ENCODE measurements around the gene SLFN12L.
"Not testable (repeated sequence)": the region's sequence is repeated elsewhere in the genome, so short reads cannot be mapped to it uniquely, and the experiment has no call there.

Gene SLFN12L

GRCh38 chr17:35496451-35497290 is 40.8 kb downstream of the SLFN12L start:
- no peak for DNase-seq (ENCODE audit: low read depth, low spot score)

DNA sequence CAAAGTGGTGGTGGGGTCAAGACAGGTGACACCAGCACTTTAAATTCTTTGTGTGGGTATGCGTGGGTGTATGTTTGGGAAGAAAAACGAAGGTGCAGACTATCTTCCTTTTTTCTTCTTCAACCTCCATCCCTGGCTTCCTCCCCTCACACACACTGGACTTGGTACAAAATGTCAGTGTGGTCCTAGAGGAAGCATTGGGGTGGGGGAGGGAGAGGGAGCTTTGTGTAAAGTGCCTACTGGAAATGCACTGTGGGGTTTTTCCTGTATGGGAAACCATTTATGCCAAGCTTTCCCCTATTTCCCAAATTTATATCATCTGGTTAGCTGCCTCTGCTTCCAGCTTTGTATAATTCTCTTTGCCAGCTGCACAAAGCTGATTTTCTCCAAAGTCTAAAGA is 44.4 kb downstream of the SLFN12L start:
- no peak for DNase-seq (ENCODE audit: low read depth, low spot score)

DNA sequence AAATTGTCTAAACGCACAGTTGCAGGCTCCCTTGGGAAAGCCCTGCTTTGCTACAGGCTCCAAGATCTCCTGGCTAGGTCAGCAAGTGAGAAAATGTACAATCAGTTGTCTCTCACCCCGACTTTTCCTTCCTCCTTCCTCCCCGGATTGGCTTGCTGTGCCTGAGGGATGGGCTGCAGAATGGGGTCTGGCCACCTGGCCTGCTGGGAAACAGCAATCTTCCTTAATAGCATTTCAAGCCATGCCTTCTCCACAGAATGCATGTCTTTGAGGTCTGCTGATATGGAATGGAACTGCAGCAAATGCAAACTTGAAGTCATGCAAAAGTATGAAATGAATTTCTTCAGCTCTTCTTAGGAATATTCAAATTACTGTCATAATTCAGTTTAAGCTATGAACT is 46.1 kb downstream of the SLFN12L start:
- no peak for DNase-seq (ENCODE audit: low read depth, low spot score)

- DNase-seq (ENCODE audit: low read depth, low spot score), result no peak
Observed at GRCh38 chr17:35489944-35490343, 47.5 kb downstream of the SLFN12L start.

GRCh38 chr17:35488991-35489390 is 48.5 kb downstream of the SLFN12L start:
- DNase-seq (ENCODE audit: low read depth, low spot score), result no peak

- DNase-seq (ENCODE audit: low read depth, low spot score), result no peak
Observed at GRCh38 chr17:35486920-35487732, 50.4 kb downstream of the SLFN12L start.

- DNase-seq (ENCODE audit: low read depth, low spot score), result no peak
Observed at GRCh38 chr17:35479271-35479670, 58.2 kb downstream of the SLFN12L start.

DNA sequence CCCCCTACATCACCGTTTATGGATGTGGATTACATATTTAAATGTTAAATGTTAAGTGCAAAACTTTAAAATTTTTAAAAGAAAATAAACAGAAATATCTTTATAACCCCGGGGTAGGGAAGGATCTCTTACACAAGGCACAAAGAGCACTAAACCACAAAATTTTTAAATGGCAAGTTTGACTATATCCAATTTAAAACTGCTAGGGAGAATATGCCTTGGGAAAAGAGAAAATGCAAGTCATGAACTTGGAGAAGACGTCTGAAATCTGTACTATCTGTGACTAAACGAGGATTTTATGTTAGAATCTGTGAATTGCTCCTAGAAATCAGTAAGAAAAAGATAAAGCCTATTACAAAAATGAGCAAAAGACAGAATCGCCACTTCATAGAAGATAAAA is 60.2 kb downstream of the SLFN12L start:
- no peak for DNase-seq (ENCODE audit: low read depth, low spot score)

DNA sequence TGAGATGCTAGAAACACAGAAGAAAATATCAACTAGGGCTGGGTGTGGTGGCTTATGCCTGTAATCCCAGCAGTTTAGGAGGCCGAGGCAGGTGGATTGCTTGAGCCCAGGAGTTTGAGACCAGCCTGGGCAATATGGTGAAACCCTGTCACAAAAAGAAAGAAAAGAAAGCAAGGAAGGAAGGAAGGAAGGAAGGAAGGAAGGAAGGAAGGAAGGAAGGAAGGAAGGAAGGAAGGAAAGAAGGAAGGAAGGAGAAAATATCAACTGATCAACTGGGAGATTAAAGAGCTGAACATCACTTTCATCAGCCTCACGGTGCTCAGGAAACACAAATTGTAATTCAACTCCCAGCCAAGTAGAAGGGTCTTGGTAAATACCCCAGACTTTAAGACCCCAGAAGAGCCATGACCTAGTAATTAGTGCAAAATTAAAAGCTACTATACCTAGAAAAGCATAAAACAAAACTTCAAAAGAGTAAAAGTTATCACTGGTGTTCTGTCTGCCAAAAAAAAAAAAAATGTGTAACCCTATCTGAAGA is 61.1 kb downstream of the SLFN12L start:
- DNase-seq (ENCODE audit: low read depth, low spot score), result no peak

GRCh38 chr17:35468475-35468874 is 69.0 kb downstream of the SLFN12L start:
- DNase-seq (ENCODE audit: low read depth, low spot score), result no peak

- DNase-seq (ENCODE audit: low read depth, low spot score), result no peak
Observed at GRCh38 chr17:35467824-35468223, 69.7 kb downstream of the SLFN12L start.

GRCh38 chr17:35460354-35460851 is 77.1 kb downstream of the SLFN12L start:
- peak; percentile 80 for DNase-seq (ENCODE audit: low read depth, low spot score)

- not testable (repeated sequence) for DNase-seq (ENCODE audit: low read depth, low spot score)
Observed at GRCh38 chr17:35454035-35454434, 83.4 kb downstream of the SLFN12L start.

DNA sequence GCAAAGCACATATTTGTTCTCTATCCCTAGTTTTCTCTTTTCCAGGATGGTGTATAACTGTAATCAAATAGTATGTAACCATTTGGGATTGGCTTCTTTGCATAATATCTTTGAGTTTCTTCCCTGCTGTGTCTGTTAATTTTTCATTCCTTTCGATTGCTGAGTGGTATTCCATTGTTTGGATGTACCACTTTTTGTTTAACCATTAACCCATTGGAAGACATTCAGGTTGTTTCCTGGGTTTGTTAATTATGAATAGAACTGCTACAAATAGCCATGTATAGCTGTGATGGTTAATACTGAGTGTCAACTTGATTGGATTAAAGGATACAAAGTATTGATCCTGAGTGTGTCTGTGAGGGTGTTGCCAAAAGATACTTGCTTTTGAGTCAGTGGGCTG is 84.3 kb downstream of the SLFN12L start:
- DNase-seq (ENCODE audit: low read depth, low spot score), result no peak

DNA sequence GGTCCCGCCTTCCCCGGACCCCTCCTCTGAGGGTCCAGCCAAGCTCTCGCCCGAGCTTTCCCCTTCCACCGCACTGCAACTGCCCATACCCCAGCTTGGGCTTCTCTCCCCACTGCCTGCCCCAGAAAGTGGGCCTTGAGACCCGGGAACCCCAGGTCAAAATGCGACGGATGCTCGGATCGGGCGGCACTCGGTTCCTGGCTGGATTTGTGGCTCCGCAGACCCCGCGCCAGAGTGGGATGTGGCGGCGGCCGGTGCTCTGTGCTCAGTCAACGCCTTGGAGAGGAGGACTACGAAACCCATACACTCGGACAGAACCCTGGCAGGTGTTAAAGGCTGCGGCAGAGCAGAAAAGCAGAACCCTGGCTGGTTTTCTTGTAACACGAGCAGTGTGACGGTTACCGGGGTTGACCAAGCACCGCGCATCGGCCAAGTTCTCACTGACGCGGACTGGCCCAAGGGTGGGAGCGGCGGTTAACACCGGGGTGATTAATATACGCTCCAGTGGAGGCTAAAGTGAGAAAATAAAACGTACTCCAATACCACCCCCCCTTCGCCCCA is 88.0 kb downstream of the SLFN12L start:
- DNase-seq (ENCODE audit: low read depth, low spot score), result peak; percentile 18

- DNase-seq (ENCODE audit: low read depth, low spot score), result no peak
Observed at GRCh38 chr17:35448899-35449227, 88.6 kb downstream of the SLFN12L start.

GRCh38 chr17:35448214-35448898 is 89.1 kb downstream of the SLFN12L start, which contains the start of gene SLFN13:
Gene SLFN13 (minus strand): TSS chr17:35448766. CDS start chr17:35445680, 3,086 bp downstream.
- peak; percentile 79 for DNase-seq (ENCODE audit: low read depth, low spot score)

GRCh38 chr17:35447499-35447898 is 90.0 kb downstream of the SLFN12L start:
- DNase-seq (ENCODE audit: low read depth, low spot score), result no peak

DNA sequence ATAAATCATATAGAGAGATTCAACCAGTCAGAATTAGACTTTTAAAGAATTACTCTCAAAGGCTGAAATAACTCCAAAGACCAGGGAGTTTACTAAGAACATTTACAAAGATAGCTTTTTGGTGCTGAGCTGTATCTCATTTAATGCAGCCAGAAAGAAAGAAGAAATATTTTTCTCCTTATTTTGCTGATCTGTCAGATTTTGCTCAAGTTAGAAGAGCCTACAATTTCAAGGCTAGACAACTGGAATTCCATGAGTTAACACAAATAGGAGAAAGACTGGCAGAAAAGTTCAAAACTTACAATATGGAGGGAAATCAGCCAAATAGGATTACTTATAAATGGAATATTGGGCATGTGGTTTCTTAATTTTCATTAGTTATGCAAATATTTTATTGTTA is 99.0 kb downstream of the SLFN12L start:
- DNase-seq (ENCODE audit: low read depth, low spot score), result no peak

DNA sequence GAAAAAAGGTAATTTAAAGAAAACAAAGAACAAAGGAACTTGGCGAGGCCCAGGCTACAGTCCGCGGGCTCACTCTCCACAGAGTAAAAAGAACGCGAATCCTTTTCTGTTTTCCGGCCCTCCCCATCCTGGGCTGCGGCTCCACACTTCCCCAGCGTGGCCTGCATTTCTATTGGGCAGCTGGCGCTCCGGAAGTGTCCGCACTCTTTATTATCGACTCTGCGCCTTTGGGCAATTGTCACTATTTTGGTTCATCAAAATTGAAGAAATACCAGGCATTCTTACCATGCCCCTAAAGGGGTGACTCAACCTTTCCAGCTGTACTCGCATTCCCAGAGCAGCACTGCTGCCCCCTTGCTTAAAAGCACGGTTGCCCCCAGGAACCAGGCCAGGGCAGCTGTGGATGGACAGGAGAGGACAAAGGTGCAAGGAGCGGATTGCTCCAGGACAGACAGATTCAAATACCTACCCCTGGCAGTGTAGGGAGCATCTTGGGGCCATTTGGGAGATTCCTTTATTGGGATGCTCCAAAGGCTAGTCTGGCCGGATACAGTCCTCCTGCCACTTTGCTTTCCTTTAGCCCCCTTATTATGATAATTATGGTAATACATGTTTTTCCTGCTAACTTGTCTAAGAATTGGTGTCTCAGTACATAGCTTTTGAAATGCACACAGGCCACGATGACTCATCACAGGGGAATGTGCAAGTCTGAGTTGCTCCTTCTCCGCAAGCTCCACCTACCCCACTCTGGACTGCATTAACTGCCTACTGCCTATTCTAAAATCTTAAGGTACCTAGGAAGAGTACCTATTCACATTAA is 104.2 kb downstream of the SLFN12L start:
- DNase-seq (ENCODE audit: low read depth, low spot score), result peak; percentile 96

All from ELF-1 (cell line).